Measurements from ENCODE around the gene TEX53. TPM values are rescaled to one million over a fixed set of nuclear protein-coding genes. Genes with fewer than 3 reads are reported as not detected.

Gene TEX53
- total and polyA plus RNA-seq, 2 of the 8 experiments (the other 6 are each of a cell fraction or from before 2014, with no cell fraction given), result not detected

GRCh38 chr9:114684036-114684435 is 26.4 kb upstream of the TEX53 start (continued):
- TF ChIP-seq CTCF (IDR thresholded peaks at IDR 0.05; ENCODE audit: control extremely low read depth in 1 of 3, insufficient read depth in 1 of 3, low read depth in 1 of 3, low read length in 3 of 3), result no peak

All from H1 (cell line).